Measurements from ENCODE around the gene ECE1.
A peak's percentile ranks its signal among the peaks of the same experiment; 100 is the strongest.

Gene ECE1

GRCh38 chr1:21271550-21271949 is 18.7 kb downstream of the ECE1 start:
- no peak overlapping the region for H3K4me3 ChIP-seq (ENCODE audit: low read depth, low read length)
- no peak for TF ChIP-seq CTCF (IDR thresholded peaks at IDR 0.05; ENCODE audit: borderline replicate concordance, insufficient read depth, low read depth, low read length)

- no peak overlapping the region for H3K4me3 ChIP-seq (ENCODE audit: low read depth, low read length)
- peak; percentile 98 for TF ChIP-seq CTCF (IDR thresholded peaks at IDR 0.05; ENCODE audit: borderline replicate concordance, insufficient read depth, low read depth, low read length)
Measured at GRCh38 chr1:21270086-21270689, 20.1 kb downstream of the ECE1 start.

- TF ChIP-seq CTCF (IDR thresholded peaks at IDR 0.05; ENCODE audit: borderline replicate concordance, insufficient read depth, low read depth, low read length), result no peak
- no peak overlapping the region for H3K4me3 ChIP-seq (ENCODE audit: low read depth, low read length)
Measured at GRCh38 chr1:21269461-21270085, 20.7 kb downstream of the ECE1 start.

GRCh38 chr1:21268281-21269239 is 21.7 kb downstream of the ECE1 start:
- no peak overlapping the region for H3K4me3 ChIP-seq (ENCODE audit: low read depth, low read length)
- no peak for TF ChIP-seq CTCF (IDR thresholded peaks at IDR 0.05; ENCODE audit: borderline replicate concordance, insufficient read depth, low read depth, low read length)

GRCh38 chr1:21267191-21268077 is 22.8 kb downstream of the ECE1 start:
- H3K4me3 ChIP-seq (ENCODE audit: low read depth, low read length), result no peak overlapping the region
- TF ChIP-seq CTCF (IDR thresholded peaks at IDR 0.05; ENCODE audit: borderline replicate concordance, insufficient read depth, low read depth, low read length), result no peak

- TF ChIP-seq CTCF (IDR thresholded peaks at IDR 0.05; ENCODE audit: borderline replicate concordance, insufficient read depth, low read depth, low read length), result no peak
- H3K4me3 ChIP-seq (ENCODE audit: low read depth, low read length), result no peak overlapping the region
Measured at GRCh38 chr1:21266119-21266774, 24.0 kb downstream of the ECE1 start.

All from GM12875 (cell line).